HFFc6 (cell line): ENCODE data around the gene STIM1. TPM values are rescaled to one million over a fixed set of nuclear protein-coding genes. Genes with fewer than 3 reads are reported as not detected.

Source experiments
- DNase-seq: peaks from one replicate; pipeline ENCODE4 v3.0.0-alpha.2; 2018
- H3K27ac Mint-ChIP-seq: 2 replicates; pipeline ENCODE4 v1.8.0; 2020; ENCODE audit warnings: mild to moderate bottlenecking, mixed read lengths
- H3K27me3 Mint-ChIP-seq: 2 replicates; pipeline ENCODE4 v1.8.0; 2021; ENCODE audit warnings: mild to moderate bottlenecking, moderate library complexity, mixed read lengths; ENCODE audit not compliant: insufficient read depth
- H3K36me3 Mint-ChIP-seq: 2 replicates; pipeline ENCODE4 v1.8.0; 2021; ENCODE audit warnings: low read depth, mixed read lengths
- H3K4me1 Mint-ChIP-seq: 2 replicates; pipeline ENCODE4 v1.8.0; 2020; ENCODE audit warnings: low read depth, mixed read lengths
- H3K4me3 Mint-ChIP-seq: 2 replicates; pipeline ENCODE4 v1.8.0; 2020; ENCODE audit warnings: mild to moderate bottlenecking, moderate library complexity, mixed read lengths
- H3K9me3 Mint-ChIP-seq: 2 replicates; pipeline ENCODE4 v1.8.0; 2020; ENCODE audit warnings: mild to moderate bottlenecking, mixed read lengths
- CTCF ChIP-seq: fragments of 200-600 bp; sonication (generic); IDR thresholded peaks from 2 replicates; pipeline ENCODE4 v1.5.0; 2021; ENCODE audit warnings: antibody characterized with exemption, mild to moderate bottlenecking
- total RNA-seq, 6 experiments: library from RNA; stranded (reverse); fragmentation: NEBNext Ultra II Directional; extraction: Animal tissue kit (Norgen Biotek cat#: 25700); gene quantifications; 2 replicates in 1 of 6; 3 replicates in 5 of 6; pipeline ENCODE4 v1.2.3, GENCODE V29; 2021

The STIM1 gene
- total RNA-seq, 6 experiments from 2014 or later = 27.6 to 33.1 (median 30.7) TPM

- no peak for DNase-seq
- no peak overlapping the region for H3K27ac Mint-ChIP-seq
- no peaks in the 10 kb centered on the region for H3K27me3 Mint-ChIP-seq
- peaks cover 21% of the 10 kb centered on the region for H3K4me1 Mint-ChIP-seq
- no peak overlapping the region for H3K4me3 Mint-ChIP-seq
- H3K36me3 Mint-ChIP-seq = no peaks in the 10 kb centered on the region
- no peak for TF ChIP-seq CTCF
- no peaks in the 10 kb centered on the region for H3K9me3 Mint-ChIP-seq
Observed at GRCh38 chr11:3932698-3933097, 77.2 kb downstream of the STIM1 start.

GRCh38 chr11:3933165-3933628 is 77.7 kb downstream of the STIM1 start:
- Mint-ChIP-seq H3K36me3 (no peaks in the 10 kb centered on the region), H3K4me1 (peaks cover 21% of the 10 kb centered on the region), H3K9me3 (no peaks in the 10 kb centered on the region), H3K4me3 (no peak overlapping the region), H3K27me3 (no peaks in the 10 kb centered on the region), H3K27ac (no peak overlapping the region)
- no peak for TF ChIP-seq CTCF
- DNase-seq = no peak

- Mint-ChIP-seq H3K4me3 (no peak overlapping the region), H3K27ac (no peak overlapping the region), H3K36me3 (no peaks in the 10 kb centered on the region), H3K4me1 (peaks cover 25% of the 10 kb centered on the region), H3K27me3 (no peaks in the 10 kb centered on the region), H3K9me3 (no peaks in the 10 kb centered on the region)
- no peak for DNase-seq
- TF ChIP-seq CTCF = no peak
Observed at GRCh38 chr11:3934658-3935057, 79.2 kb downstream of the STIM1 start.

GRCh38 chr11:3936517-3936916 is 81.1 kb downstream of the STIM1 start:
- Mint-ChIP-seq H3K9me3 (no peaks in the 10 kb centered on the region), H3K27me3 (no peaks in the 10 kb centered on the region; the same call in 1 of the 2 replicates), H3K27ac (no peak overlapping the region), H3K36me3 (no peaks in the 10 kb centered on the region), H3K4me3 (no peak overlapping the region), H3K4me1 (peaks cover 31% of the 10 kb centered on the region)
- DNase-seq = no peak
- no peak for TF ChIP-seq CTCF

GRCh38 chr11:3939211-3939610 is 83.7 kb downstream of the STIM1 start:
- H3K4me3 Mint-ChIP-seq = peak overlapping the region; percentile 66
- H3K9me3 Mint-ChIP-seq = no peaks in the 10 kb centered on the region
- no peaks in the 10 kb centered on the region; the same call in 1 of the 2 replicates for H3K27me3 Mint-ChIP-seq
- H3K27ac Mint-ChIP-seq = peak overlapping the region; percentile 89
- TF ChIP-seq CTCF = no peak
- H3K4me1 Mint-ChIP-seq = peaks cover 45% of the 10 kb centered on the region
- peak; percentile 85 for DNase-seq
- no peaks in the 10 kb centered on the region for H3K36me3 Mint-ChIP-seq
